ENCODE data around the gene CLIP2.
A peak's percentile ranks its signal among the peaks of the same experiment; 100 is the strongest.
"Not testable (repeated sequence)": the region's sequence is repeated elsewhere in the genome, so short reads cannot be mapped to it uniquely, and the experiment has no call there.

The CLIP2 gene

GRCh38 chr7:74289018-74289658 lies at the start of gene CLIP2:
Gene CLIP2, plus strand, starts transcription at chr7:74289407. Its CDS starts 28,140 bp downstream, at chr7:74317547.
- TF ChIP-seq CTCF (IDR thresholded peaks at IDR 0.05; ENCODE audit: insufficient read depth, missing control alignments): no peak
- FAIRE-seq (no peak), DNase-seq (ENCODE audit: insufficient read length, low spot score) (peak; percentile 88)

GRCh38 chr7:74240482-74240881 lies 48.7 kb upstream of the CLIP2 start:
- TF ChIP-seq CTCF (IDR thresholded peaks at IDR 0.05; ENCODE audit: insufficient read depth, missing control alignments): no peak
- DNase-seq (ENCODE audit: insufficient read length, low spot score) (no peak), FAIRE-seq (no peak)

- DNase-seq (ENCODE audit: insufficient read length, low spot score): no peak
- FAIRE-seq: no peak
- no peak for TF ChIP-seq CTCF (IDR thresholded peaks at IDR 0.05; ENCODE audit: insufficient read depth, missing control alignments)
Observed at GRCh38 chr7:74242122-74242443, 47.1 kb upstream of the CLIP2 start.

GRCh38 chr7:74246497-74246896 lies 42.7 kb upstream of the CLIP2 start:
- no peak for FAIRE-seq
- DNase-seq (ENCODE audit: insufficient read length, low spot score): no peak
- no peak for TF ChIP-seq CTCF (IDR thresholded peaks at IDR 0.05; ENCODE audit: insufficient read depth, missing control alignments)

- DNase-seq (ENCODE audit: insufficient read length, low spot score): no peak
- no peak for TF ChIP-seq CTCF (IDR thresholded peaks at IDR 0.05; ENCODE audit: insufficient read depth, missing control alignments)
- no peak for FAIRE-seq
Observed at GRCh38 chr7:74248156-74248555, 41.1 kb upstream of the CLIP2 start.

- not testable (repeated sequence) for FAIRE-seq
Observed at GRCh38 chr7:74249058-74249457, 40.1 kb upstream of the CLIP2 start.

GRCh38 chr7:74252893-74253292 lies 36.3 kb upstream of the CLIP2 start:
- FAIRE-seq (no peak), DNase-seq (ENCODE audit: insufficient read length, low spot score) (no peak)
- TF ChIP-seq CTCF (IDR thresholded peaks at IDR 0.05; ENCODE audit: insufficient read depth, missing control alignments): no peak

More at GRCh38 chr7:74249058-74249457, 40.1 kb upstream of the CLIP2 start:
- not testable (repeated sequence) for DNase-seq (ENCODE audit: insufficient read length, low spot score)

GRCh38 chr7:74253331-74253730 lies 35.9 kb upstream of the CLIP2 start:
- DNase-seq (ENCODE audit: insufficient read length, low spot score): no peak
- FAIRE-seq: no peak
- no peak for TF ChIP-seq CTCF (IDR thresholded peaks at IDR 0.05; ENCODE audit: insufficient read depth, missing control alignments)

Measured in D721Med (cell line).